HG02759 (cell line): ENCODE measurements around the gene XCR1.
"Not testable (repeated sequence)": the region's sequence is repeated elsewhere in the genome, so short reads cannot be mapped to it uniquely, and the experiment has no call there.

Source experiments
- ATAC-seq: cut with Tn5 transposase; IDR thresholded peaks from one replicate; pipeline ENCODE4 v1.9.1; 2021; ENCODE audit warnings: mild to moderate bottlenecking, moderate library complexity; ENCODE audit not compliant: unreplicated experiment

Gene XCR1

DNA sequence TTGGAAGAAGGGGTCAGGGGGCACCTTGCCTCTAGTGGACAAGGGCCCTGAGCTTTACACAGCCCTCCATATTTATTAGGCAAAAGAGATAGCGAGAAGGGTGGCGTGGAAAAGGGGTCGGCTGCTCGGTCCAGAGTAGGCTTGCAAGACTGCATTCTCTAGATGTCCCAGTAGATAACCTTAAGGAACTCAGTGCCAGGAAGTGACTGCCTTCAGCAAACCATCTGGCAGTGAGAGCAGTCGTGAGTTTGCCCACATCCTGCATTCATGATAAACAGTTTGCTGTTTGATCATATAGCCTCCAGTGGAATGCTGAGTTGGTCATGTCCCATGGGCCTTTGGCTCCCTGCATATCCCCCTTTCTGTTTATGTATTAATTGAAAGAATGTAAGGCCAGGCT, 18.9 kb upstream of the XCR1 start:
- not testable (repeated sequence) for ATAC-seq

DNA sequence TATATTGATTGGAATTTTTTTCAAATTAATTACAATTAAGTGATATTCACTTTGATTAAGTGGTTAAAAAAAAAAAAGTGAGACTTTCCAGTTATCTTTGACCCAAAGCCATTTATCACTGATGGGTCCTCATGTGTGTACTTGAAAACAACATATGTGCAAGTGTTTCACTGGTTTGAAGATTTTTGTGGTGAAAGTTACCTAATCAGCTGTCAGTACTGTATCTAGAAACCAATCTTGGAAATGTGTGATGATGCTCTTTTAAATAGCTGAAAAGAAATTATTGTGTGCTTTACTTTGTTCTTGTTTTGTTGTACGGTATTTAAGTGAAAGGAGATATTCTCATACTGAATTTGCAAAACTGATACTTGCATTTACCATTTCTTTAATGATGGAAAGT, 11.6 kb upstream of the XCR1 start:
- ATAC-seq = no peak

DNA sequence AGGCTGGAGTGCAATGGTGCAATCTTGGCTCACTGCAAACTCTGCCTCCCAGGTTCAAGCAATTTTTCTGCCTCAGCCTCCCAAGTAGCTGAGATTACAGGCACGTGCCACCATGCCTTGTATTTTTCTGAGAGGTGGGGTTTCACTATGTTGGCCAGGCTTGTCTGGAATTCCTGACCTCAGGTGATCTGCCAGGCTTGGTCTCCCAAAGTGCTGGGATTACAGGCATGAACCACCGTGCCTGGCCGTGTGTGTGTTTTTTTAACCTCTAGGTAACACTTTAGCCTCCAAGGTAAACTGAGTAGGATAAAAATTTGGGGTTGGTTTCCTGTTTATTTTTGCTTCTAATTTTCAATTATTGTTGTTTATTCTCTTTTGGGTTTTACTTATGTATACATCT, 10.8 kb upstream of the XCR1 start:
- ATAC-seq = not testable (repeated sequence)

DNA sequence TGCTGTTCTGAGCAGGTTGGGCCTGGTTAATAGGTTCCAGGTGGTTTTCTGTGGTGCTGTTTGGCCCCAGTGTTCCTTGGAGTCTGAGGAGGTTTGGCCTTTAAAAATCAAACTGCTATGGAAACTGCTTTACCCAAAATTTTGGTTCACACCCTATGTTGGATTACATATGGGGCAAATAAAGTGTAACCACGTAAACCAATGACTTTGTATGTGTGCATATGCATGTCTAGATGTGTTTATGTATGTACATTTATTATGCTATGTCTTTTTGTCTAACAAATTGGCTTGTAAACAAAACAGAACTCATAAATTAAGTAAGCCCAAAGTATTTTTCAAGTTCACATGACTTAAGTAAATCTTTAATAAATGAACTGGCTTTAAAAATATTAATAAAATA, 8.9 kb upstream of the XCR1 start:
- no peak for ATAC-seq

DNA sequence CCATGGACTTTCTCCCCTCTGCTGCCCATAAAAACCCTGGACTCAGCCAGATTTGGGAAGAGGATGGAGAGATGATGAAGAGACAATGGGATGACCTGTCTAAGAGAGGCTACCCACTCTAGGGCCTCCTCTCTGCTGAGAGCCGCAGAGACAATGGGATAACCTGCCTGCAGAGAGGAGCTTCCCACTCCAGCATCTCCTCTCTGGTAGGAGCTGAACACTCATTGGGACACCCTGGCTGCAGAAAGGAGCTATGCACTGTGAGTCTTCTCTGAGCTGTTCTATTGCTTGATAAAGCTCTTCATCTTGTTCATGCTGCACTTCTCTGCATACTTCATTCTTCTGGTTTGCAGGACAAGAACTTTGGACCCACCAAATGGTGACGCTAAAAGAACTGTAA, 4.5 kb upstream of the XCR1 start:
- no peak for ATAC-seq

DNA sequence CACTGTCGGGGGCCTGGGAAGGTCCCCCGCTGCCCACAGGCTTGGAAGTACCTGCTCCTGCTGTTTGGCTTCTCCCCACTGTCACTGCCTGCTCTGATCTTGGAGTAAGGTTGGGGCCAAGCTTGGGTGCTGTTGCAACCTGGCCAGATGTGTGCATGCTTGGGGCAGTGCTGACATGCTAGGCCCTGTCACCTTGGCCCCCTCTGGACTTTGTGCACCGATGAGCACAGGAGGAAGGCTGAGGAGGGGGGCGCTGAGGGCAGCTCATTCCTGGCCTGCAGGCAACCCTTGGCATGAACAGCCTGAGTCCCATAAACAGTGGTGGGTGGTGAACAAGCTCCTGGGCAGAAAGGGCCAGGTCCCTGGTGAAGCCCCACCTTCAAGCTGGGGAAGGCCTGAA, 4.0 kb upstream of the XCR1 start:
- no peak for ATAC-seq

DNA sequence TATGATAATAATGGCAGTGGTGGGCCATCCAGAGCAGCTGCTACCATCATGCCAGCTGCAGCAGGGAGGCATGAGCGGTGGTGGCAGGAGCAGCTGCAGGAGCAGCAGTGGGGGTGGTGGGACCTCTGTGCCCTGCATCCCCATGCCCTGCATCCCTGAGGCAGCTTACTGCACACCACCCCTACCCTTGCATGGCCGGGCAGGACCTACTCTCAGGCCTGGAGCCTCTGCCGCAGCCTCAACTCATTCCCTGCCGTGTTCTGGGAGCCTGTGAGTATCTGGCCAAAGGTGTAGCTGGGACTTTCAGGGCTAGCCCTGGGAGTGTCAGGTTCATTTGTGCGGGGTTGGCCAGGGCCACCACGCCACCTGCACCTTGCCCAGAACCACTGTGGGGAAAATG, 3.3 kb upstream of the XCR1 start:
- ATAC-seq = no peak

DNA sequence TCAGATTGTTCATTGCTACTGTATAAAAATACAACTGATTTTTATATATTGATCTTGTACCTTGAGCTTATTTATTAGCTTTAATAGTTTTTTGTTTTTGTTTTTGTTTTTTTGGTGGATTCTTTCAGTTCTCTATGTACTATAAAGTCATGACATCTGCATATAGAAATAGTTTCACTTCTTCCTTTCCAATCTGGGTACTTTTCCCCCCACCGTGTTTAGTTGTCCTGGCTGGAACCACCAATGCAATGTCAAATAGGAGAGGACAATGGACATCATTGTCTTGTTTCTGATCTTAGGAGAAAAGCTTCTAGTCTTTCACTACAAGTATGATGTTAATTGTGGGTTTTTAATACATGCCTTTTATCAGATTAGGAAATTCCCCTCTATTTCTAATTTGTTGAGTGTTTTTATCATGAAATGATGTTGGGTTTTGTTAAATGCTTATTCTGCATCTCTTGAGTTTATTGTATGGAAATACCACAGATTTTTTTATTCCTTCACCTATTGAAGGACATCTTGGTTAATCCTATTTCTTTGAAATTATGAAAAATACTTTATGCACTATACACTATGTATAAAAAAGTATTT, 2.8 kb upstream of the XCR1 start:
- ATAC-seq = no peak

DNA sequence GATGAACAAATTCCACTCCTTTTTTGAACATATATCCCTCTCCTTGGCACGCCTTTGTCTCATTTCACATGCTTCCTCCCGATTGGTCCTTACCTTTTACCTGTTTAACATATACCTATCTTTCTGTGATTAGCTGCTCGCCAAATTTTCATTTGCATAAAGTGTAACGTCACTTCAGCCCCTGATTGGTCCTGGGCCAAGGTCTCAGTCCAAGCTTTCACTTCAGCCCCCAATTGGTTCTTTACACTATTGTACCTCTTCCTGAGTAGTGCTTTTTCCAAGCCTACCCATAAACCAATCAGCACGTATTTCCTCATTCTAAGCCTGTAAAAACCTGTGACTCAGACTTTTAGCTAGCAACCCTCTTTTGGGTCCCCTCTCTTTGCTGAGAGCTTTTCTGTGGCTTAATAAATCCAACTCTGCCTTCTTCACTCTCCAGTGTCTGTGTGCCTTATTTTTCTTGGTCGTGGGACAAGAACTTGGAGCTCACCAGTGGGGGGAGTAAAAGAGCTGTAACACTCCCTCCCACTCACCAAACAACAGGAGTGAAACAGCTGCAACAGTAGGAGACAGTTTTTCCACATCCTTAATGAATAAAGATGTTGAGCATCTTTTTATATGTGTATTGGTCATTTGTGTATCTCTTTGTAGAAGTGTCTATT, 584 bp upstream of the XCR1 start:
- no peak for ATAC-seq

DNA sequence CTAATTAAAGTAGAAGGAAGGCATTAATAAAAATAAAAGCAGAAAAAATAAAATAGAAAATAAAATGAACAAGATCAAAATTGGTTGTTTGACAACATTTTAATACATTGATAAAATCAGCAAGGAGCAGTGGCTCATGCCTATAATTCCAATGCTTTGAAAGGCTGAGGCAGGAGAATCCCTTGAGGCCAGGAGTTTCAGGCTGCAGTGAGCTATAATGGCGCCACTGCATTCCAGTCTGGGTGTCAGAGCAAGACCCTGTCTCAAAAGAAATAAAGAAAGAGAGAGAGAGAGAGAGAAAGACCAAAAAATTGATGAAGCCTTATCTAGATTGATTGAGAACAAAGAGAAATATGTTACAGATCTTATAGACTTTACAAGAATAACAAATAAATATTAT, 2.1 kb downstream of the XCR1 start:
- no peak for ATAC-seq

DNA sequence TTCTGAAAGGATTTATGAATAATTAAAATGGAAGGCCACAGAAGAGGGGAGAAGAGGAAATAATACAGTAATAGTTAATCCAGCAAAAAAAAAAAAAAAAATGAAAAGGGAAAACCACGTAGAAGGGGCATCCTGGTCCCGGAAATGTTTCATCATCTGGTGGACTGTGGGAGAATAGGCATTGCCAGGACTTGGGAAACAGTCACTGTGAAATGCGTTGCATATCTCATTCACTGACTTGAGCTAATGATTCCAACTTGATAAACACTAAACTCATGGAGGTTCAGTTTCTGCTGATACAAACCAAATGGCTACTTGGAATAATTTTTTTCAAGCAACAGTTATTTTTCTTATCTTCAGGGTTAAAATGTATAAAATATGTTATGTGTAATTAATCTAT, 3.2 kb downstream of the XCR1 start:
- ATAC-seq = no peak

DNA sequence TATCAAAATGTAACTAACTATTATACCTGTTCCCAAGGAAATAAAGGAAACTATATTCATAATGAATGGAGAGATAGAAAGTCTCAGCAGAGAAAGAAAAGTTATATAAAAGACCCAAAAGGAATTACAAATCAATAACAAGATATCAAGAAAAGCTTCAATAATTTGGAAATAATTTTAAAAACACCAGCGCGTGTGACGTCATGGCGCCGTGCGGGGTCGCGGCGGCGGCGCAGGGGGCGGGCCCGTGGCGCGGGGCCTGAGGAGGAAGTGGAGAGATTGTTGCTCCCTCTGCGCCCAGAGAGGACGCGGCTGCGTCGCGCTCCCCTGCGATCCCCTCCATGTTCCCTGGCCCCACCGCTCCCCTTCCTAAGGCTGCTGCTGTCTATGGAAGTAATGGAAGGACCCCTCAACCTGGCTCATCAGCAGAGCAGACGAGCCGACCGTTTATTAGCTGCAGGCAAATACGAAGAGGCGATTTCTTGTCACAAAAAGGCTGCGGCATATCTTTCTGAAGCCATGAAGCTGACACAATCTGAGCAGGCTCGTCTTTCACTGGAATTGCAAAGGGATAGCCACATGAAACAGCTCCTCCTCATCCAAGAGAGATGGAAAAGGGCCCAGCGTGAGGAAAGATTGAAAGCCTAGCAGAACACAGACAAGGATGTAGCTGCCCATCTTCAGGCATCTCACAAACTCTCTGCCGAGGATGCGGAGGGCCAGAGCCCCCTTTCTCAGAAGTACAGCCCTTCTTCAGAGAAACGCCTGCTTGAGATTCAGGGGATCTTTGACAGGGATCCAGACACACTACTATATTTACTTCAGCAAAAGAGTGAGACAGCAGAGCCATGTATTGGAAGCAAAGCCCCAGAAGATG, 4.1 kb downstream of the XCR1 start:
- no peak for ATAC-seq

DNA sequence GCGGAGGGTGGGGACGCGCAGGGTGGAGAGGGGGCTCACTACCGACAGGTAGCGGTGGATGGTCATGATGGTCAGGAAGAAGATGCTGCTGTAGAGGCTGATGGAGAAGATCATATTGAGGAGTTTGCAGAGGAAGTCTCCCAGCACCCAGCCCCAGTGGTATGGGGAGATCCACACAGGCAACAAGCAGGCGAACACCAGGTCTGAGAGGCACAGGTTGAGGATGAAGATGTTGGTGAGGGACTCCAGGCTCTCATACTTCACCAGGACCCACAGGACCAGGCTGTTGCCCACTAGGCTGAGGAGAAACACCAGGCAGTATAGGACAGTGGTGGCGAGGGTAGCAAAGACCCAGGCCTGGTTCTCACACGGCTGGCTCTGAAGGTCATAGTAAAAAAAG, 5.8 kb downstream of the XCR1 start:
- no peak for ATAC-seq

DNA sequence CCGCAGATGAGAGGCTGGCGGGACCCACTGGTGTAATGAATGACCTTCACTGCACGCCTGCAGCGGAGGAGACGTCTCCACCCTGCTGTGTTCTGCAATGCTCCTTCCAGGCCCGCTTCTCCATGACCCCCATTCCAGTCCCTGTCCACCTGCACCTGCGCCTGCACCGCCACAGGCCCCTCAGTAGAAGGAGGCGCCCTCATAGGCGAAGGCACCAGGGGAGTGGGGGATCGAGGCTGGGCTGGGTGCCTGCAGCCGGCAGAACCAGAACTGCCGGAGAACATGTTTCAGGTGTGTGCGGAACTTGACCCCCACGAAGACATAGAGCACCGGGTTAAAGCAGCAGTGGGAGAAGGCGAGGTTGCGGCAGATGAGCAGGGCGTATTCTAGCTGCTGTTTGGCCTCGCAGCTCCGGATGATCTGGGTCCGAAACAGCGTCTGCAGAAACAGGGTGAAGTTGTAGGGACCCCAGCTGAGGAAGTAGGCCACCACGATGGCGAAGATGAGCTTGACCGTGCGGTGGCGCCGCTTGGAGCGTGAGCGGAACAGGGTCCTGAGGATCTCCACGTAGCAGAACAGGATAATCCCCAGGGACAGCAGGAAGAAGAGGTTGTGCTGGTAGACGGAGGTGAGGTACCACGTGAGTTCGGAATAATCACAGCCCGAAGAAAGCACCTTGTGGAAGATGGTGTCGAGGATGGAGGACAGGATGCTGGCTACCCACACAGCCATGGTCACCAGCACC, 6.3 kb downstream of the XCR1 start:
- no peak for ATAC-seq

DNA sequence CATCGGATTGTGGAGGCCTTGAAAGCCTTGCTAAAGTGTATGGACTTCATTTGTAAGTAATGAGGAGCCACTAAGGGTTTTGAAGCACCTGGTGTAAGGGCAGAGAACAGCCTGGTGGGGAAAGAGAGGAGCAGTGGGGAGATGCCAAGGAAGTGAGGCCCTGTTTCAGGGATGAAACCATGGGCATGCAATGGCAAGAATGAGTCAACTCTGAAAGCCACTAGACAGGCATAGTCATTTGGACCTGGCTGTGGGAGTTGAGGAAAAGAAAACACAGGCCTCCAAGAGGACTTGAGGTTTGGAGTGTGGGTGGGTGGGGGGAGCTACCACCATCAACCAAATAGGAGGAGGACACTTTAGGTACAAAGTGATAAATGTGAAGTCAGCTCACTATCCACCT, 7.6 kb downstream of the XCR1 start:
- no peak for ATAC-seq

DNA sequence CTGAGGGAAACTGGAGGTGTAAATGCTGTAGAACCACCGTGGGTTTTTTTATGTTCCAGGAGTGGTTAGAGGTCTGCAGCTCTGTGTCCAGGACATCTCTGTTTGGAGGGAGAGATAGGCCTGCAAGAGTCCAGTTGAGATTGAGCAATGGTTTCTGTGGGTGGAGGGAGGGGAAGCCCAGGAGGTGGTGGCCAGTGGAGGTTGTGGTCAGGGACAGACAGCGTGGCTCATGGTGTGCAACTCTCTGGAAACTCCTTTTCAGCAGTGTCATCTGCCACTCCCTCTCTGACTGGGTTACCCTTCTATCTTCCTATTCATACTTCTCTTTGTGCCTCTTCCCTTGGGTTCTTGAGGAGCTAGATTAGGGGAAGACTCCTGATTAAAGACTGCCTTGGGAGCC, 9.6 kb downstream of the XCR1 start:
- no peak for ATAC-seq

DNA sequence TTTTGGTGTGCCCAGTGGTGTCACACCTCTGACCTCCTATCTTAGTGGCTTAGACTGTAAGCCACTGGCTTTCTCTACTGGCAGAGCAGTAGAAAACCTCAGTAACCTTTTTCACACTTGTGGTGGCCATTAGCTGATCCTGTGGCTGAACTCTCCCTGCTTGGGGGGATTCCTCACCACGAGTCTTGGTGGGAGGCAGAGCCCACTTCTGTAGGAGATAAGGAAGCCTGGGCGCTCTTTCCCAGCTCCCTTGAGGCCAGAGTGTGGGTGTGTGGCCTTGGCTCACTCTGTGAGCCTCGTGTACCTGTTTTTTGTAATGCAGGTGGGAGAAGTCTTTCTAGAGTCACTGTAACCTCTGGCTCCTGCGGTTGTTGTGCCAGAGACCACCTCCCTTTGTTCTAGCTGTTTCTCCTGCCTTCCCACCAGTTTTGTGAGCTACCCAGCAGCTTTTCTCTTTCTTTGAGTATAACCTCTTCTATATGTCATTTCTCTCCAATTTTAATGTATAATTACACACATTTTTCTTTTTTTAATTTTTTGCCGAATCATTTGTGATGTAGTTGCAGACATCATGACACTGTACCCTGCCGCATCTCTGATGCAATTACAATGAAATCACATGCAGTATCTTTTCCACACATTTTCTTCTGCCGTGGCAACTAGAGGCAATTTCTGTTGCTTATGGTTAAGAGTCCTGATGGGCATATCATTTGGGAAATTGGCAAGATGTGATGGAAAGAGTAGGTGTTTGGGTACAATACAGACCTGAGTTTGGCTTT, 13.8 kb downstream of the XCR1 start:
- ATAC-seq = no peak

DNA sequence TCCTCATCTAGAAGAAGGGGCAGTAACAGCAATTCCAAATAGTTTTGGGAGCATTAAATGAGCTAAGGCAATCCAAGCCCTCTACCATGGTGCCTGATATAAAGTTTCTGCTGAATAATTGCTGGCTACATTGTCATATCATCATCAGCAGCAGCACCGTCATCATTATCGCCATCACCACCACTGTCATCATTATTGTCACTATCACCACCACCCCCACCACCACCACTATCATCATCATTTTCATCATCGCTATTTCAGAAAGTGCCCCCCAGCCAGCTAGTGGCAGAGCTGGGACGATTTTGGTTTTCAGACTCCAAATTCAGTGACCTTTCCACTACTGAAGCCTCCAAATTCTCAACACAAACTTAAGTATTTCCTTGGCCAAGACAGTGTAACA, 15.0 kb downstream of the XCR1 start:
- ATAC-seq = no peak

DNA sequence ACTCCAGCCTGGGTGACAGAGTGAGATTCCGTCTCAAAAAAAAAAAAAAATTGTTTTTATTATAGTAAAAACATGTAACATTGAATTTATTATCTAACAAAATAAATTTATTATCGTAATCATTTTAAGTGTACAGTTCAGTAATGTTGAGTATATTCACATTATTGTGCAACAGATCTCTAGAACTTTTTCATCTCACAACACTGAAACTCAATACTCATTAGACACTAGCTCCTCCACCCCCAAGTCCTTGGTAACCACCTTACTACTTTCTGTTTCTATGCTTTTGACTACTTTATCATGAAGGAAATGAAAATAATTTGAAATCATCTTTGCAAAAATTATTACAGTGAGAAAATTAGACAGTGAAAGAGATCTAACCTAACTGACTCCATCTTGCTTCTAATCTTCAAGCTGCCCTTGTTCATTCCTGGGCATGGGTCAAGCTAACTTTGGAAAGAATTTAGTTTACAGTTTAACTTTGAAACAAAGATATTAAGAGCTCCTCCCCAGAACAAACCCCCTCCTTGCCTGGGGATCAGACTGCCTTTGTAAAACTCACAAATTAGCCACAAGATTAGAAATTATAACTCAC, 16.7 kb downstream of the XCR1 start:
- no peak for ATAC-seq

DNA sequence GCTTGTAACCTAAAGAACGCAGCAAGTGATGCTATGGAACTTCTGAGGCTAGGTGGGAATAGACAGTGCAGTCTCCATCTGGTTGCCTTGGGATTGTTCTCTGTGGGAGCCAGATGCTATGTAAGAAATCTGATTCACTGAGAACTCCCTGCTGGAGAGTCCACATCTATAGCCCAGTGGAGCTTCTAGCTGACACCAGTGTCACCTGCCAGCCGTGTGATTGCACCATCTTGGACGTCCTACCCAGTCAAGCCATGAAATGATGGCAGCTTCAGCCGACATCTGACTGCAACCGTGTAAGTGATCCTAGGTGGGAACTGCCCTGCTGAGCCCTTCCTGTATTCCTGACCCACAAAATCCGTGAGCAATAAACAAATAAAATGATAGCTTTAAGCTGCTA, 19.2 kb downstream of the XCR1 start:
- ATAC-seq = no peak
